ENCODE data around the gene FBN2.

The FBN2 gene

DNA sequence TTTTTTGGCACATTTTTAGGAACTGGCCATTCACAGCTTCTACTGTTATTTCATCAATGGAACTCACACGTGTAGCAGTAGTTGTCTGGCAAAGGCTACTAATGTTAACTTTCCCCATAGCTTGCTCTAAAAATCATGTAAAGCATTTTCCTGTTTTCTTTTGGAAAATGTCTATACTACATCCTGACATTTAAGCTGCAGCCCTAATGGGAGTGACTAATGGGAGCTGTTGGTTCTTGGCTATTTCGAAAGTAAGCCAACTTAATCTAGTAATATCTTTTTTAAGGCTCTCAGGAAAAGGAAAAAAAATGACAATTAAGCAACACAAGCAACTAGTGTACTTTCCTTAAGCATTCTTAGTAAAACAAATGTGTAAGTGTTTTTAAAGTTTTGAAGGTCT is 285.3 kb downstream of the FBN2 start:
- DNase-seq (ENCODE audit: low read depth in 2 of 2) = no peak

DNA sequence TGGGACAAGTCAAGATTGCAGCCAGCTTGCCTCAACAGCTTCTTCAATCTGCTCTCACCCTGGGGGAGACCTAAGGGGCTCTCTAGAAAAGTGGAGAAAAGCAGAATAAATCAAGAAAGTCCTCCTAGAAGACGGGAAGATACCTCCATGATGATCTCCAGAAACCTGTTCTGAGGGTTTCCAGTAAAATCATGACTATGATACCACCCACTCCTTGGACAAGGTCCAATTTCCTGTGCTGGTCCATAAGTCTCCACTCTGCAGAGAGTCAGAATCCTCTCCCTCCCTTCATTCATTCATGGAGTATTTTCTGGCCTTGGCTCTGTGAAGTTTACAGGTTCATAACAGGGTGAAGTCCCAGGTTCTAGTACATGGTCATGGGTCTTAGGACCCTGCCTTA is 285.8 kb downstream of the FBN2 start:
- DNase-seq (ENCODE audit: low read depth in 2 of 2) = no peak

DNA sequence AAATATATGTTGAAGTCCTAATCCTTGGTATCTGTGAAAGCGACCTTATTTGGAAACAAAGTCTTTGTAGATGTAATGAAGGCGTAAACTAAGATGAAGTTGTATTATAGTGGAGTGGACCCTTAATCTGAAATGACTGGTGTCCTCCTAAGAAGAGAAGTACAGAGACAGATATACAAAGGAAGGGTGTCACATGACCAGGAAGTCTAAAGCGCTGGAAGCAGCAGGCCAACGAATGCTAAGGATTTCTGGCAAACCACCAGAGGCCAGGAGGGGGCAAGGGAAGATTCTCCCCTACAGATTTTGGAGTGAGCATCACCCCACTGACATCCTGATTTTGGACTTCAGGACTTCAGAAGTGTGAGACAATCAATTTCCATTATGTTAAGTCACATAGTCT is 292.1 kb downstream of the FBN2 start:
- DNase-seq (ENCODE audit: low read depth in 2 of 2) = no peak

DNA sequence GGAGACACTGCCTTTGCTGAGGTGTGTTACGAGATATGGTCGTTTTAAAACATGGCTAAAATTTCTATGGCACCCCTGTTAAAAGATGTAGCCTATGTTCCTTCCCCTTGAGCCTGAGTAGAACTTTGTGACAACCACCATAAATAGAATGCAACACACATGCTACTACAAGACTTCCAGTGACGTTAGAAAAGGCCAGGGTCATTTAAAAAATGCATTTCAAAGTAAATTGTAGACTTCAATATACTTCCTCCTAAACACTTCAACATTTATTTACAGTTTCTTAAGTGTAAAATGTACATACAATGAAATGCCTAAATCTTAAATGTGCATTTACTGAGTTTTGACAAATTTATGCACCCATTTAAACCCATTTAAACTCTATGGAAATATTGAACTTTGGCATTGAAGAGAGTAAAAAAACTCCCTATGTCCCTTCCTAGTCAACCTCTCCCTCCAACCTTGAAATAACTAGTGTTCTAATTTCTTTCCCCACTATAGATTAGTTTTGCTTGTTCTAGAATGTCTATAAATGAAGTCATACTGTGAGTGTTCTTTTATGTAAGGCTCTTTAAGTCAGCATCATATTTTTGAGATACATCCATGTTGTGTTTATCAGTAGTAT is 294.0 kb downstream of the FBN2 start:
- no peak for DNase-seq (ENCODE audit: low read depth in 2 of 2)

DNA sequence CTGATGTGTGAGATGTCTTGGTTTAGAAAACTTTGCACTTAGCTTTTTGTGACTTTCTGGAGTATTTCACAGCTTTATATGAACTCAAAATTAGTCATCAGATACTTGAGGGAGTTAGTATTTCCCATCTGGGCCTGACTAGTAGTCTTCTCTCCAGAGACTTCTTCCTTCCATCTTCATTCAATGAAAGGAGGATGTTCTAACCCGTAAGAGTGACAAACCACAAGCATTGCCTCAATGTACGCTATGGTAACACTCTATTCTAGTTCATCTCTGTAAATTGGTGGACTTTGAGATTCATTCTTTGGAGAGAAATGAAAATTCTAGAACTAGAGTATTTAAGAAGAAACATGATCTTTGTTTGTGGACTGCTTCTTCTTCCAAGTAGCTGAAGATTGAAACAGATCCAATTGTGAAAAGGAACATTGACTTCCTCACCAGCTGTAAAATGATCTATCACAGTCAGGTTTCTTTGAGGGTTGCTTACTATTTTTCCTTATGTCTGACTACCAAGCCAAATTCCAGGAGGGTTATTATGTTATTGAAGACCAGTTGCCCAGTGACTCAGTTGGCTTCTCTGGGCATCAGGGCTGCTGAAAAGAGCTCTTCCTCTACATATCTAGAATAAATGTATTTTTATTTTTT is 296.9 kb downstream of the FBN2 start:
- DNase-seq (ENCODE audit: low read depth in 2 of 2) = no peak

DNA sequence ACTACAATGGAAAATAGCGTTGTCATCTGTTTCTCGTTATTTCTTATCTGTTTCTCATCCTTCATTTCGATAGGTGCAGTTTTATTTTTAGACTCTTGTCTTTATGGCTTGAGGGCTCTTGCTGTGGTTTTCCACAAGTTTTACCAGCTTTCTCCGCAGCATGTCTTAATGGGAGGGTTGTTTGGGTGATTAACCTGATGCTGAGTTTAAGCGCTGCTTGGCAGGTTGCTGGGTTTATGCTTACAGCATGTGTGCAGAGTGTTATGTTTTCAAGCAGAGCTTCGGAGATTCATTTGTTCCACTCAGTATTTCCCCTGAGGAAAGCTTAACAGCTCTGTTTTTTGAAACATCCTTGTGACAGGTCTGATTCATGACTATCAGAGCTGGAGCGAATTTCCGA is 300.5 kb downstream of the FBN2 start:
- no peak for DNase-seq (ENCODE audit: low read depth in 2 of 2)

DNA sequence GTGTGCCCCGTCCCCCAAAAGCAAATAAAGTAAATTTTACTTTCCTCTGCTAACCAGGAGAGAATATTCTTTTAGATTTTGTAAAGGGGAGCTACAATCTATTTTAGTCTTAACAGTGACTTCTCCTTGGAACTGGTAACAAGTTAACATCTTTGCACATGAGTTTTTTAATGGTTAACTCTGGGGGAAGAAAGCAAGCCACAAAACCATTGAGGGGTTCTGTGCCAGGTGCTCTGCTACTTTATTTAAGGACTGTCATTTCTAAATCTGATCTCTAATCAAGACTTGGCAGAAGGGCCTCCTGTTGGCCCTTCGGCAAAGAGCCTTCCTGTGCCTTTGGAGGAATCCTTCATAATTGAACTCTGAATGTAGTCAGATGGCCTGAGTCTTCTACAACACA is 301.0 kb downstream of the FBN2 start:
- no peak for DNase-seq (ENCODE audit: low read depth in 2 of 2)

DNA sequence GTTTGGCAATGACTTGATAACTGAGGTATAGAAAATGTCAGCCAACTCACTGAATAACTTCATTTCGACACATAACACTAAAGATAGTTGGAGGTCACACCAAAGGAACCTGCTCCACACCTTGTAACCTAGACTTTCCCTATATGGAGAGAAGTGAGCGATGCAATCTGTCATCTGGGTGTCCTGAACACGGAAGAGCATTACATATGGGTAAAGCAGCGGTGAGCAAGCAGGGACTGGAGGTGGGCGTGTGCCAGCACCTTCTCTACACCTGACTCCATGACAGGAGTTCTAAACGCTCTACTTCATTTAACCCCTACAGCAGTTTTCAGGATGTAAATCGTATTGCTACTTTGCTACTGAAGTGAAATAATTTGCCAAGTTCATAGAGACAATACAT is 301.7 kb downstream of the FBN2 start:
- no peak for DNase-seq (ENCODE audit: low read depth in 2 of 2)

DNA sequence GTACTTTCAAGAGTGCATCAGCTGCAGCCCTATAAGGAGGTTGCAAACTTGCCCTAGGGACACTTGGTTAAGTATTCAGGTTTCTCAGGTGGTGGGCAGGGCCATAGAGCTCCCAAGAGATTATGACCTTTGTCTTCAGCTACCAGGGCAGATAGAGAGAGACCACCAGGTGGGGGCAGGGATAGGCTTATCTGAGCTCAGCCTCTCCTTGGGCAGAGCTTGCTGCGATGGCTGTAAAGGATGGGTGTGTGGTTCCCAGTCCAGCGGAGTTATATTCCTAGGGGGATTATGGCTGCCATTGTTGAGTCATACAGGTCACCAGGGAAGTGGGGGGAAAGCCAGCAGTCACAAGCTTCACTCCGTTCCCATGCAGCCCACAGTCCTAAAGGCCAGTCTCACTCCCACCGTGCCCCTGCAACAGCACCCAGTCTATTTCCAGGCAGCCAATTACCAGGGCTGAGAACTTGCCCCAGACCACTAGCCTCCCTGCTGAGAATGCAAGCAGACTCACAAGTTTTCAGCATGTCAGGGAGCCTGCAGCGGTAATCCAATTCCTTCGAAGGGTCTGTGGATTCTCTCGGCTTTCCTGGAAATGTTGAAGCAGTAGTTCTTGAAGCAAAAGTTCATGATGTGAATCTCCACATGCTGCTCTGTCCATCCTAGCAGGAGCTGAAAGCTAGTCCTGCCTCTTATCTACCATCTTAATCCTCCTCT is 303.0 kb downstream of the FBN2 start:
- DNase-seq (ENCODE audit: low read depth in 2 of 2) = no peak

DNA sequence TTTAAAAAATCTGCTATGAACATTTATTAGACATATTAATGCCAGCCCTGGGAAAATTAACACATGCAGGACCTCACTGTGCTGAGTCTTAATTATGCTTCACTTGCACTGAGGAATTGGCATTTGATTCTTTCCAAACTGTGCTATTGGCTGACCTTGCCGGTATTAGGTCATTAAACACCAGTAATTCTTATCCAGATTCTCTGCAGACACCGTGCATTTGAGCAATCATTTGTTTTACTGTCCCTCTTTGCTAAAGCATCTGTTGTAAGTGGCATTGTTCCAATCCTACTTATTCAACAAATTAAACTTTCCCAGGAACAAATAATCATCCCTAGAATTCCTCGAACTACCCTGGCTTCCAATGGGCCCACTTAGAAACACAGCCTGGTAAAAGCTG is 309.5 kb downstream of the FBN2 start:
- no peak for DNase-seq (ENCODE audit: low read depth in 2 of 2)

DNA sequence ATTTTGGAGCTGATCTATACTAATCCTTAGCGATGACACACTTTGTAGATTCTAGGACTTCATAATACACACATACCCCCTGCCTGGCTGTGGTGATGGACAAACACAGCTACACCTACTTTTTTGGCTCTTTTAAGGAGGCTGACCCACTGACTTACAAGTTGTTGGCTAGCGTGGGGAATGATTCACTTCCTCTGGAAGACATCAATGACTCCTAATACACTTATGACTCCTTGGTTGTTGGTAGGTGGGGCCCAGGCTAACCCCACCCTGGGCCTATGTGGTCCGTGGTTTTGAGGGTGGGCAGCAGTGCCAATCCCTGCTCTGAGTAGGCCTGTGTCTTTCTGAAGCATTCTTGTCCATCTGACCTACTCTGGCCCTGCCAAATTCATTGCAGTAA is 310.0 kb downstream of the FBN2 start:
- no peak for DNase-seq (ENCODE audit: low read depth in 2 of 2)

DNA sequence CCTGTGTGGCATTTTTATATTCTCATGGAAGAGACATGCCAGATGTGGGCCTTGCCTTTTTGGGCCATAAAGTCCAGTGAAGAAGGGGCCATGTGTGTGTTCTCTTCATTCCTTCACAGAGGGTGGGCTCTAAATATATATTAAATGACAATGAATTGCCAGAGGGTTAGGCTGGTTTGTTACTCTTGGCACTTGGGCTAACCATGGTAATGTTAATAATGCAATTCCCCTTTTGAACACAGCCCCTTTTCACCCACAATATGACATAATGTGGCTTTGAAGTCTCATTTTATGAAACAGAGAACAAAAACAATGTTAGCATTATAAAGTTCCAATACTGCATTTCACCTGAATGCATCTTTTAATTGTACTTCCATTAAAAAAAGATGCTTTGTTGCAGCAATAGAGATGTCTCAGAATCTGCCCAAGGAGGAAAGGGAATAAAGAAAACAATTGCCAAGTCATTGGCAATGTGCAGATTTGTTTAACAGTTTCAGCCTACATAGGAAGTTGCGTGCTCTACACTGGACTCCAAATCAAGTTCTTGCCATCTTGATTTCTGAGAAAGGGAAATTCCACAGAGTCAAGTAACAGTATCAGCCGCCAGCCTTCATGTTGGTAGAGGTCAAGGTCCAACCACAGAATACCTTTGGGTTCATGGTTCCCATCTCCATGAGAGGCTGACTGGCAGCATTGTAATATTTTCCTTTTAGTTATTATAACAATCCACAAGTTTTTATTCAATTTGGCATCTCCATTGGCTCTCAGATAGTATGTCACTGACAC is 312.6 kb downstream of the FBN2 start:
- no peak for DNase-seq (ENCODE audit: low read depth in 2 of 2)

DNA sequence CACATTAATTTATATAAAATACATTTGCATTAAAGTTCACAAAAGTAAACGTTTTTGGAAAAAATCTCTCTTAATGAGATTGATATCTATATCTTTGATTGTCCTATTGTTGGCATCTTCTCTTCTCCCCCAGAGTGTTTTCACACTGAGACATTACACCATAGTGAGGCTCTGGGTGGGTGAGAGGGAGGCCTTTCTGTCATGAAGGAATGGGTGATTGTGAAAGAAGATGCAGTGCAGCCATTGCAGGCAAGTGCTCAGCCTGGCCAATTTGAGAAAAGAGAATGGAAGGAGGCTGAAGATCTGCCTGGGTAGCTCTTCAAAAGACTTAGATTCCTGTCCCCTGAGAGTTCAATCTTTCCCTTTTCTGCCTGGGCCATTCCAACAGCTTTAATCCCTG is 313.7 kb downstream of the FBN2 start:
- no peak for DNase-seq (ENCODE audit: low read depth in 2 of 2)

DNA sequence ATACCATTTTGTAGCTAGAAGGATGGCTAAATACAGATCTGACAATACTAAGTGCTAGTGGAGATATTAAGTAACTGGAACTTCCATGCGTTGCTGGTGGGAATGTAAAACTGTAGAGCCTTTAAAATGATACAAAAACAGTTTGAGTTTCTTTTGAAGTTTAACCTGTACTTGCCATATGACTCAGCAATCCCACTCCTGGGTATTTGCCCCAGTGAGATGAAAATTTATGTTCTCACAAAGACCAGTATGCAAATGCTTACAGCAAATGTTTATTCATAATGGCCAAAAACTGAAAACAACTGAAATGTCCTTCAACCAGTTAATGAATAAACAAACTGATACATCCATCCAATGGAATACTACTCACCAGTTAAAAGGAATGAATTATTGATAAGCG is 317.2 kb downstream of the FBN2 start:
- DNase-seq (ENCODE audit: low read depth in 2 of 2) = no peak

DNA sequence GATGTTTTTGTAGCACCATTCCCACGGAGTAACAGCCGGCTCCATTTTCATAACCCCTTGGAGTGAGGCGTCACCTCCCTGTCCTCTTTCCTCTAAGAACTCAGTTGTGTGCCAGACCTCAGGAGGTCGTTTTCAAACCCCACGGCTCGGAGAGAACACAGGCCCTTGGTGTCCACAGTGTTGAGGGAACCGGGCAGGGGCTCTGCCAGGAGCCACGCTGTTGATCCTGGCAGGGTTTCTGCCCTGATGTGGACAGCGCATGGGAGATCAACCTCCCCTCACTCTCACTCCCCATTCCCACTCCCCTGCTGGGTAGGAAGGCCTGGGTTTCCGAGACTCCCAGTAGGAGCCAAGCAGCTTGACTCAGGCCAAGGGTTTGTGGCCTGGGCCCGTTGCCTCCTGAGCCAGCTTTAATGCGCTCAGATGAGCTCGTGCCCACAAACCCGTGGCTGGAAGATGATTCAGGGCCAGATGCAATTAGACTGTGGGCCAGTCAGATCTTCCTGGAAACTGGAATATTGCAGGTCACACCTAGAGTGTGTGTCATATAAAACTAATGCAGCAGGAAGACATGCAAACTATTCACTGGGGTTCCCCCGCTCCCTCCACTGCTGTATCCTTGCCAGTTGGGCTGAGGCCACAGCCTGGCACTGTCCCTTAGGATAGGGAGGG is 321.0 kb downstream of the FBN2 start:
- no peak for DNase-seq (ENCODE audit: low read depth in 2 of 2)

DNA sequence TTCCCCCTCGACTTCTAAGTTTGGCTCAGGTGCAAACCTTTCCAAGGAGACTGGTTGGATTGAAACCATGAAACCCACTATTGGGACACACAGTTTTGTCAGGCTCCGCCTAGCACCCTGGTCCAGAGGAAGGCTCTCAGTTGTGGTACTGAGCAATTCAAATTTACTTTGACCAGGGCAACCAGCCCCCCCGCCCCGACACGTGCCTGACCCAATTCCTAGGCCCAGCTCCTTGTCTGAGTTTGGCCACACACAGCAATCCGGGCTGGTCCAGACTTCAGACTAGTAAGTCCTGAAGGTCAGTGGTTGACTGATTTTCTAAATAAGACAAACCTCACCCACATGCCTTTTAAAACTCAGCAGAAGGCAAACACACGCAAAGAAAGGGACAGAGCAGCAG is 321.8 kb downstream of the FBN2 start:
- DNase-seq (ENCODE audit: low read depth in 2 of 2) = no peak

DNA sequence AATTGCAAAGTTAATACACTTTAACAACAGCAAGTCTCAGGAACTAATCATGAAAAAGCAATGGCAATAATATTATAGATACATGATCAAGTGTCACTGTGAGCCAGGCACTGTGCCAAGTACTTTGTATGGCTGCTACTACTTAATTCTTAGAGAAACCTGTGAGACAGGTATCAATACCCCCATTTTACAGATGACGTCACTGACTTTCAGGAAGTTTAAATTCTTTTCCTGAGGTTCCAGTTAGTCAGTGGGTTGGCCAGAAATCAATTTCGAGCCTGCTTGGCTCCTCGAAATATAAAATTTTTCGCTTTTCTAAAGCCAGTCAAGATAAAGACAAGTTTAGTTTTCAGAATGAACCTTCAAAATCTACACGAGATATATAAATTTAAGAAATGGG is 324.2 kb downstream of the FBN2 start:
- DNase-seq (ENCODE audit: low read depth in 2 of 2) = no peak

DNA sequence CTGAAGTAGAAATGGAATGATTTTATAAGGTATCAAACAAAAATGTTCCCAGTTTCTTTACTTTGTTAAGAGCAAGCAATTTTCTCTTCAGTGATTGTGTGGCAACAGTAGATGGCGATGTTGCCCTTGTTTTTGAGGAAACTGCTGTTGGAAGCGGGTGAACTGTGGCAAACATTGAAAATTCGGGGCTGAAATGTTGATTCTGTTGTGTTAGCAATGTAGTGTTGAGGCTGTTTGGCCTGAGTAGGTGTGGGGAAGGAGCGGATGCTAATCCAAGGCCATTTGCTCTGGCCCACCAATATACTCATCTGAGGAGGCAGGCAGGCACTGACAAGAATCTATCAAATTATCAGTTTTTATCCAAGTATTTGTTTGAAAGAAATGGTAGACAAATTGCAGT is 324.7 kb downstream of the FBN2 start:
- no peak for DNase-seq (ENCODE audit: low read depth in 2 of 2)

DNA sequence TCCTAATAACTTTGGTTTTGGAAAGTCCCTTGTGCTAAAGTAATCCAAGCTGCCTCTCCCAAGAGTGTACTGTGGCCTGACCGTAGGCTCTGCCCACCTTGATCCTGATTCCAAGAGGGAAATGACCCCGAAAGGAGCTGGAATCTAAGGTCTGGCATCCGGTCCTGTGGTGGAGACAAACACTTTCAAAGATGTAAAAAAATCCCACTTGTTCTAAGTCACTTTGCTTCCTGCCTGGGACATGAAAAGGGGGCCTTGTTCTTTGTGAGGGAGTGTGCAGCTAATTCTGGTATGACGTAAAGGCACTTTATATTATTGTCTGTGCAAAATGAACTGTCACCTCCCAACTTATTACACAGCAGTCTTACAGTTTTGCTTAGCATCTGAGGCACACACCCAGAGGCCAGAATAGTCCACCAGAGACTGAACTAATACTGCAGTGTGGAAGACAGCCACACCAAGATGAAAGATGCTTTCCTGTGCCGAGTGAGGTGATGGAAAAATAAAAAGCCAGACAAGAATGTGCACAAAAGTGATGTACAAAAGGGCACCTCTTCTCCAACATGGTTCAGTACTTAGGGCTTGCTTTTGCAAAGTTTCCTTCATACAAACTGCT is 325.7 kb downstream of the FBN2 start:
- DNase-seq (ENCODE audit: low read depth in 2 of 2) = no peak

DNA sequence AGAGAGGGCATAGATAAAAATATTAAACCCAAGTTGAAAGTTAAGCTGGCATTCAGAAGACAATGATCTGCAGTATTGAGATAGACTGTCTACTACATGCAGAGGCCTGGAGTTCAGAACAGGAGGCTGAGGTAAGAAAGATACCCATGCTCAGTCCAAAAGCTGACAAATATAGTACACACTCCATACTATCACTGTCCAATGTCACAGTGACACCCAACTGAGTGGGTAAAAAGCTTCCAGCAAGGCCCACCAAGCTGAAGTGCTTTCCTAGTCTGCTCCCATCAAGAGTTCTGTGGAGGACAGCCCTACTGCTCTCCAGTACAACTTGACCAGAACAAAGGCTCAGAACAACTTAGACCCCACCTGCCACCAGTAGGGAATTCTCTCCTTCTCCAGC is 329.6 kb downstream of the FBN2 start:
- no peak for DNase-seq (ENCODE audit: low read depth in 2 of 2)
